K562 (cell line): ENCODE results near the gene SLC8A2. TPM values are rescaled to one million over a fixed set of nuclear protein-coding genes. Genes with fewer than 3 reads are reported as not detected.

Experiments
- ETV5 ChIP-seq: sonication (generic); formaldehyde crosslinking; IDR thresholded peaks from 2 replicates; pipeline ENCODE4 v1.4.0; 2020; ENCODE audit warnings: low read depth, mild to moderate bottlenecking, missing genetic modification reagents
- GTF2A2 ChIP-seq: IDR thresholded peaks from 2 replicates; pipeline ENCODE4 v1.6.1; 2016; ENCODE audit warnings: mild to moderate bottlenecking, missing genetic modification characterization, missing compliant biosample characterization
- KLF6 ChIP-seq: fragments of 250-450 bp; sonication (Bioruptor Pico); IDR thresholded peaks from 2 replicates; pipeline ENCODE4 v1.4.0; 2020; ENCODE audit warnings: mild to moderate bottlenecking, moderate library complexity, borderline replicate concordance
- MAZ ChIP-seq, 2 experiments: fragments of 450-650 bp in 1 of 2; sonication (generic) in 1 of 2; formaldehyde crosslinking; IDR thresholded peaks in 1 of 2; conservative IDR thresholded peaks in 1 of 2; 2 replicates each; pipeline versions ENCODE4 v1.4.0 to v1.5.0; 2020; ENCODE audit warnings: mild to moderate bottlenecking in 1 of 2, missing genetic modification reagents in 1 of 2
- STAT5A ChIP-seq: IDR thresholded peaks from 2 replicates; pipeline ENCODE4 v1.6.1; 2012; ENCODE audit warnings: low read length, inconsistent platforms, borderline replicate concordance
- ZNF584 ChIP-seq: fragments of 200-800 bp; sonication (Bioruptor generic); IDR thresholded peaks from 2 replicates; pipeline ENCODE4 v1.6.1; 2016; ENCODE audit warnings: low read depth, mild to moderate bottlenecking, missing genetic modification characterization, missing compliant biosample characterization
- ZSCAN29 ChIP-seq: fragments of 450-650 bp; IDR thresholded peaks from 2 replicates; pipeline ENCODE4 v1.6.1; 2017
- polyA plus RNA-seq, 8 experiments: library from polyadenylated mRNA; depleted of rRNA in 4 of 8; stranded (reverse) in 5 of 8; unstranded in 3 of 8; fragments of >200 nt; fragmentation: Nextera tagmentation in 2 of 8; fragmentation: Illumina TruSeq in 1 of 8; extraction: Ambion mirVana in 2 of 8; extraction: Trizol in 1 of 8; gene quantifications; 2 replicates each; pipeline versions ENCODE4 v1.2.1 to v1.2.3, GENCODE V29; 2011 to 2014; ENCODE audit warnings: inconsistent platforms in 1 of 8, missing spikeins in 1 of 8
- total RNA-seq, 7 experiments: library from RNA; depleted of rRNA in 6 of 7; stranded (reverse); fragments of >200 nt in 6 of 7; fragmentation: Illumina TruSeq in 2 of 7; extraction: Trizol in 2 of 7; gene quantifications; 2 replicates each; pipeline versions ENCODE4 v1.2.1 to v1.2.3, GENCODE V29; 2011 to 2021; ENCODE audit warnings: low replicate concordance in 1 of 7
- TF ChIP-seq, protein P1 (sequence below): sonication (generic); formaldehyde crosslinking; IDR thresholded peaks from 2 replicates; pipeline ENCODE4 v1.8.1; 2023; ENCODE audit warnings: mild to moderate bottlenecking, missing genetic modification reagents
- TF ChIP-seq, protein P2 (sequence below): sonication (generic); formaldehyde crosslinking; IDR thresholded peaks from 2 replicates; pipeline ENCODE4 v1.8.0; 2022; ENCODE audit warnings: missing genetic modification reagents, mild to moderate bottlenecking, moderate library complexity, borderline replicate concordance
- TF ChIP-seq, protein P3 (sequence below): fragments of 250-450 bp; sonication (Bioruptor Pico); IDR thresholded peaks from 2 replicates; pipeline ENCODE4 v1.4.0; 2020; ENCODE audit warnings: mild to moderate bottlenecking, moderate library complexity
- TF ChIP-seq, protein P4 (sequence below): fragments of 450-650 bp; IDR thresholded peaks from 2 replicates; pipeline ENCODE4 v1.6.1; 2017; ENCODE audit warnings: antibody characterized with exemption, mild to moderate bottlenecking
- TF ChIP-seq, protein P5 (sequence below): IDR thresholded peaks from 2 replicates; pipeline ENCODE4 v1.6.1; 2012; ENCODE audit warnings: low read depth, low read length, improper control_type of control experiment, borderline replicate concordance

Gene SLC8A2
- total and polyA plus RNA-seq, 9 of the 15 experiments (the other 6 are each of a cell fraction or from before 2014, with no cell fraction given): 0.07 to 0.66 (median 0.24) TPM; not detected in 3

DNA sequence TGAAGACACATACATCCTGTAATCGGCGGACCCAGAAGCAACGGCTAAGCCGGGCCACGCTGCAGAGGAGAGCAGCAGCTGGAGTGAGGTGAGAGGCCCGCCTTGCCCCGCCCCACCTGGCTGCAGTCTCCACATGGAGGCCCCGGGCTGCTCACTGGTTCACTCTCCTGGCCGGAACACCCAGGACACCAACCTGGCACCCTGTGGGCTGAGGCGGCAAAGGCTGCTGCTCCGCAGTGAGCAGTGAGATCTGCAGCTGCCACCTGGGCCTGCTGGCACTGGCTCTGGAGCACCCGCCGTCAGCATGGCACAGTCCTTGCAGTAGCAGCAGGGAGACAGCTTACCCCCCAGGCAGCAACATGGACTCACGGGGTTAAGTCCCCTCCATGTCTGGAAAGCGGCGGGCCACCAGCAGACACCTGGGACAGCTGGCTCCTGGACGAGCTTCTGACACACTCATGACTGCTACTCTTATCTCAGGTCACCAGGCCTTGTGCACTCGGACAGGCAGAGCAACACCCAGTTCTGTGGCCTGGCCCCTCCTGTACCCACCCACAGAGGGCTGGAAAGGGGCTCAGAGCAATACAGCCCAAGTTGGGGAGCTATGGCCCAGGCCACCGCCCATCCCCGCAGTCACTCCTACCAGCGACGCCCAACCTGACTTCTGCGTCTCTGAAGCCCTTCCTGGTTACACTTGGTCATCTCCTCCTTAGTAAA is 25.5 kb upstream of the SLC8A2 start (continued):
- TF ChIP-seq, protein P1, sequence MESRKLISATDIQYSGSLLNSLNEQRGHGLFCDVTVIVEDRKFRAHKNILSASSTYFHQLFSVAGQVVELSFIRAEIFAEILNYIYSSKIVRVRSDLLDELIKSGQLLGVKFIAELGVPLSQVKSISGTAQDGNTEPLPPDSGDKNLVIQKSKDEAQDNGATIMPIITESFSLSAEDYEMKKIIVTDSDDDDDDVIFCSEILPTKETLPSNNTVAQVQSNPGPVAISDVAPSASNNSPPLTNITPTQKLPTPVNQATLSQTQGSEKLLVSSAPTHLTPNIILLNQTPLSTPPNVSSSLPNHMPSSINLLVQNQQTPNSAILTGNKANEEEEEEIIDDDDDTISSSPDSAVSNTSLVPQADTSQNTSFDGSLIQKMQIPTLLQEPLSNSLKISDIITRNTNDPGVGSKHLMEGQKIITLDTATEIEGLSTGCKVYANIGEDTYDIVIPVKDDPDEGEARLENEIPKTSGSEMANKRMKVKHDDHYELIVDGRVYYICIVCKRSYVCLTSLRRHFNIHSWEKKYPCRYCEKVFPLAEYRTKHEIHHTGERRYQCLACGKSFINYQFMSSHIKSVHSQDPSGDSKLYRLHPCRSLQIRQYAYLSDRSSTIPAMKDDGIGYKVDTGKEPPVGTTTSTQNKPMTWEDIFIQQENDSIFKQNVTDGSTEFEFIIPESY (CRISPR knock-in tag): no peak; the same call in 1 of the 2 replicates
- 0 out of 2 replicates have a peak, but pooled peaks have one; percentile 39 for TF ChIP-seq ETV5 (CRISPR knock-in tag)
- TF ChIP-seq ZSCAN29: no peak
- TF ChIP-seq ZNF584 (CRISPR knock-in tag): no peak
- TF ChIP-seq, protein P2, sequence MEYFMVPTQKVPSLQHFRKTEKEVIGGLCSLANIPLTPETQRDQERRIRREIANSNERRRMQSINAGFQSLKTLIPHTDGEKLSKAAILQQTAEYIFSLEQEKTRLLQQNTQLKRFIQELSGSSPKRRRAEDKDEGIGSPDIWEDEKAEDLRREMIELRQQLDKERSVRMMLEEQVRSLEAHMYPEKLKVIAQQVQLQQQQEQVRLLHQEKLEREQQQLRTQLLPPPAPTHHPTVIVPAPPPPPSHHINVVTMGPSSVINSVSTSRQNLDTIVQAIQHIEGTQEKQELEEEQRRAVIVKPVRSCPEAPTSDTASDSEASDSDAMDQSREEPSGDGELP (CRISPR knock-in tag): peak; percentile 97
- TF ChIP-seq KLF6 (CRISPR knock-in tag): no peak
- TF ChIP-seq, protein P3, sequence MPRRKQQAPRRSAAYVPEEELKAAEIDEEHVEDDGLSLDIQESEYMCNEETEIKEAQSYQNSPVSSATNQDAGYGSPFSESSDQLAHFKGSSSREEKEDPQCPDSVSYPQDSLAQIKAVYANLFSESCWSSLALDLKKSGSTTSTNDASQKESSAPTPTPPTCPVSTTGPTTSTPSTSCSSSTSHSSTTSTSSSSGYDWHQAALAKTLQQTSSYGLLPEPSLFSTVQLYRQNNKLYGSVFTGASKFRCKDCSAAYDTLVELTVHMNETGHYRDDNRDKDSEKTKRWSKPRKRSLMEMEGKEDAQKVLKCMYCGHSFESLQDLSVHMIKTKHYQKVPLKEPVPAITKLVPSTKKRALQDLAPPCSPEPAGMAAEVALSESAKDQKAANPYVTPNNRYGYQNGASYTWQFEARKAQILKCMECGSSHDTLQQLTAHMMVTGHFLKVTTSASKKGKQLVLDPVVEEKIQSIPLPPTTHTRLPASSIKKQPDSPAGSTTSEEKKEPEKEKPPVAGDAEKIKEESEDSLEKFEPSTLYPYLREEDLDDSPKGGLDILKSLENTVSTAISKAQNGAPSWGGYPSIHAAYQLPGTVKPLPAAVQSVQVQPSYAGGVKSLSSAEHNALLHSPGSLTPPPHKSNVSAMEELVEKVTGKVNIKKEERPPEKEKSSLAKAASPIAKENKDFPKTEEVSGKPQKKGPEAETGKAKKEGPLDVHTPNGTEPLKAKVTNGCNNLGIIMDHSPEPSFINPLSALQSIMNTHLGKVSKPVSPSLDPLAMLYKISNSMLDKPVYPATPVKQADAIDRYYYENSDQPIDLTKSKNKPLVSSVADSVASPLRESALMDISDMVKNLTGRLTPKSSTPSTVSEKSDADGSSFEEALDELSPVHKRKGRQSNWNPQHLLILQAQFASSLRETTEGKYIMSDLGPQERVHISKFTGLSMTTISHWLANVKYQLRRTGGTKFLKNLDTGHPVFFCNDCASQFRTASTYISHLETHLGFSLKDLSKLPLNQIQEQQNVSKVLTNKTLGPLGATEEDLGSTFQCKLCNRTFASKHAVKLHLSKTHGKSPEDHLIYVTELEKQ (CRISPR knock-in tag): no peak
- peak; percentile 75; the same call in 1 of the 2 replicates for TF ChIP-seq STAT5A
- TF ChIP-seq MAZ (CRISPR knock-in tag; conservative IDR thresholded peaks at IDR 0.05 in 1 of 2, IDR thresholded peaks at IDR 0.05 in 1 of 2): 0 out of 4 replicates have a peak, but pooled peaks of 1 of the 2 experiments have one; percentile 50
- TF ChIP-seq, protein P4, sequence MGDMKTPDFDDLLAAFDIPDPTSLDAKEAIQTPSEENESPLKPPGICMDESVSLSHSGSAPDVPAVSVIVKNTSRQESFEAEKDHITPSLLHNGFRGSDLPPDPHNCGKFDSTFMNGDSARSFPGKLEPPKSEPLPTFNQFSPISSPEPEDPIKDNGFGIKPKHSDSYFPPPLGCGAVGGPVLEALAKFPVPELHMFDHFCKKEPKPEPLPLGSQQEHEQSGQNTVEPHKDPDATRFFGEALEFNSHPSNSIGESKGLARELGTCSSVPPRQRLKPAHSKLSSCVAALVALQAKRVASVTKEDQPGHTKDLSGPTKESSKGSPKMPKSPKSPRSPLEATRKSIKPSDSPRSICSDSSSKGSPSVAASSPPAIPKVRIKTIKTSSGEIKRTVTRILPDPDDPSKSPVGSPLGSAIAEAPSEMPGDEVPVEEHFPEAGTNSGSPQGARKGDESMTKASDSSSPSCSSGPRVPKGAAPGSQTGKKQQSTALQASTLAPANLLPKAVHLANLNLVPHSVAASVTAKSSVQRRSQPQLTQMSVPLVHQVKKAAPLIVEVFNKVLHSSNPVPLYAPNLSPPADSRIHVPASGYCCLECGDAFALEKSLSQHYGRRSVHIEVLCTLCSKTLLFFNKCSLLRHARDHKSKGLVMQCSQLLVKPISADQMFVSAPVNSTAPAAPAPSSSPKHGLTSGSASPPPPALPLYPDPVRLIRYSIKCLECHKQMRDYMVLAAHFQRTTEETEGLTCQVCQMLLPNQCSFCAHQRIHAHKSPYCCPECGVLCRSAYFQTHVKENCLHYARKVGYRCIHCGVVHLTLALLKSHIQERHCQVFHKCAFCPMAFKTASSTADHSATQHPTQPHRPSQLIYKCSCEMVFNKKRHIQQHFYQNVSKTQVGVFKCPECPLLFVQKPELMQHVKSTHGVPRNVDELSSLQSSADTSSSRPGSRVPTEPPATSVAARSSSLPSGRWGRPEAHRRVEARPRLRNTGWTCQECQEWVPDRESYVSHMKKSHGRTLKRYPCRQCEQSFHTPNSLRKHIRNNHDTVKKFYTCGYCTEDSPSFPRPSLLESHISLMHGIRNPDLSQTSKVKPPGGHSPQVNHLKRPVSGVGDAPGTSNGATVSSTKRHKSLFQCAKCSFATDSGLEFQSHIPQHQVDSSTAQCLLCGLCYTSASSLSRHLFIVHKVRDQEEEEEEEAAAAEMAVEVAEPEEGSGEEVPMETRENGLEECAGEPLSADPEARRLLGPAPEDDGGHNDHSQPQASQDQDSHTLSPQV: peak; percentile 70
- TF ChIP-seq GTF2A2 (tag): no peak
- TF ChIP-seq, protein P5, sequence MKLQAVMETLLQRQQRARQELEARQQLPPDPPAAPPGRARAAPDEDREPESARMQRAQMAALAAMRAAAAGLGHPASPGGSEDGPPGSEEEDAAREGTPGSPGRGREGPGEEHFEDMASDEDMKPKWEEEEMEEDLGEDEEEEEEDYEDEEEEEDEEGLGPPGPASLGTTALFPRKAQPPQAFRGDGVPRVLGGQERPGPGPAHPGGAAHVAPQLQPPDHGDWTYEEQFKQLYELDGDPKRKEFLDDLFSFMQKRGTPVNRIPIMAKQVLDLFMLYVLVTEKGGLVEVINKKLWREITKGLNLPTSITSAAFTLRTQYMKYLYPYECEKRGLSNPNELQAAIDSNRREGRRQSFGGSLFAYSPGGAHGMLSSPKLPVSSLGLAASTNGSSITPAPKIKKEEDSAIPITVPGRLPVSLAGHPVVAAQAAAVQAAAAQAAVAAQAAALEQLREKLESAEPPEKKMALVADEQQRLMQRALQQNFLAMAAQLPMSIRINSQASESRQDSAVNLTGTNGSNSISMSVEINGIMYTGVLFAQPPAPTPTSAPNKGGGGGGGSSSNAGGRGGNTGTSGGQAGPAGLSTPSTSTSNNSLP: no peak
